Upper lobe of right lung (tissue), 1 donor: ENCODE data around the gene OPCML. TPM values are rescaled to one million over a fixed set of nuclear protein-coding genes. Genes with fewer than 3 reads are reported as not detected.

Experiments
- ATAC-seq: fragments of 200-7000 bp; cut with Tn5 transposase; one replicate; pipeline ENCODE4 v1.9.1; 2020; ENCODE audit warnings: mild to moderate bottlenecking, moderate library complexity
- DNase-seq: peaks from one replicate; pipeline ENCODE4 v3.0.0-alpha.2; 2020
- H3K27ac ChIP-seq: fragments of 200-600 bp; one replicate; pipeline ENCODE4 v1.8.0; 2022
- H3K27me3 ChIP-seq: fragments of 200-600 bp; one replicate; pipeline ENCODE4 v1.8.0; 2022; ENCODE audit warnings: mild to moderate bottlenecking
- H3K36me3 ChIP-seq: fragments of 200-600 bp; one replicate; pipeline ENCODE4 v1.8.0; 2022
- H3K4me1 ChIP-seq: fragments of 200-600 bp; one replicate; pipeline ENCODE4 v1.8.0; 2022
- H3K4me3 ChIP-seq: fragments of 200-600 bp; one replicate; pipeline ENCODE4 v1.8.0; 2022; ENCODE audit warnings: mild to moderate bottlenecking
- H3K9me3 ChIP-seq: fragments of 200-600 bp; one replicate; pipeline ENCODE4 v1.8.0; 2022
- CTCF ChIP-seq: fragments of 200-600 bp; IDR thresholded peaks from one replicate; pipeline ENCODE4 v1.8.0; 2022; ENCODE audit warnings: antibody characterized with exemption
- intact Hi-C: fragments of 100-400 bp; cut with DNase I; formaldehyde crosslinking; loops from one replicate; pipeline ENCODE4 v1.11.0; 2022
- total RNA-seq: library from RNA; stranded (reverse); fragmentation: NEBNext Ultra II Directional; extraction: Animal tissue kit (Norgen Biotek cat#: 25700); gene quantifications from one replicate; pipeline ENCODE4 v1.2.1, GENCODE V29; 2021
- donor health status: DM: no; HTN: yes; CAD: no; lungs with severe emphysema.

OPCML gene
- total RNA-seq, 1 donor from 2014 or later = not detected

- ATAC-seq (no peak), DNase-seq (no peak)
- Histone ChIP-seq H3K36me3 (no peaks in the 10 kb centered on the region), H3K27me3 (no peaks in the 10 kb centered on the region), H3K9me3 (no peaks in the 10 kb centered on the region), H3K4me3 (no peak overlapping the region), H3K27ac (no peak overlapping the region), H3K4me1 (no peaks in the 10 kb centered on the region)
- intact Hi-C loops = no loop called here
- TF ChIP-seq CTCF = no peak
Measured at GRCh38 chr11:132933703-132934102, 598.6 kb downstream of the OPCML start.

- ATAC-seq (no peak), DNase-seq (no peak)
- Histone ChIP-seq H3K27ac (no peak overlapping the region), H3K4me1 (no peaks in the 10 kb centered on the region), H3K9me3 (no peaks in the 10 kb centered on the region), H3K4me3 (no peak overlapping the region), H3K36me3 (no peaks in the 10 kb centered on the region), H3K27me3 (no peaks in the 10 kb centered on the region)
- intact Hi-C loops = no loop called here
- TF ChIP-seq CTCF = no peak
Measured at GRCh38 chr11:132925825-132926469, 606.4 kb downstream of the OPCML start.

GRCh38 chr11:132921597-132921996 is 610.7 kb downstream of the OPCML start:
- intact Hi-C loops = no loop called here
- no peak overlapping the region for H3K27ac ChIP-seq
- ATAC-seq (no peak), DNase-seq (no peak)
- no peaks in the 10 kb centered on the region for H3K9me3 ChIP-seq
- no peak overlapping the region for H3K4me3 ChIP-seq
- H3K4me1 ChIP-seq = no peaks in the 10 kb centered on the region
- TF ChIP-seq CTCF = no peak
- H3K36me3 ChIP-seq = no peaks in the 10 kb centered on the region
- no peaks in the 10 kb centered on the region for H3K27me3 ChIP-seq

- Histone ChIP-seq H3K27ac (no peak overlapping the region), H3K4me1 (no peaks in the 10 kb centered on the region), H3K27me3 (no peaks in the 10 kb centered on the region), H3K9me3 (no peaks in the 10 kb centered on the region), H3K36me3 (no peaks in the 10 kb centered on the region), H3K4me3 (no peak overlapping the region)
- no peak for TF ChIP-seq CTCF
- no peak for ATAC-seq
- intact Hi-C loops = no loop called here
- DNase-seq = no peak
Measured at GRCh38 chr11:132920451-132921096, 611.7 kb downstream of the OPCML start.

- ATAC-seq (no peak), DNase-seq (no peak)
- intact Hi-C loops = no loop called here
- TF ChIP-seq CTCF = no peak
- Histone ChIP-seq H3K36me3 (no peaks in the 10 kb centered on the region), H3K9me3 (no peaks in the 10 kb centered on the region), H3K27ac (no peak overlapping the region), H3K27me3 (no peaks in the 10 kb centered on the region), H3K4me3 (no peak overlapping the region), H3K4me1 (no peaks in the 10 kb centered on the region)
Measured at GRCh38 chr11:132914600-132914999, 617.7 kb downstream of the OPCML start.
